NCI-H460 (cell line): ENCODE data around the gene TEX38. TPM values are rescaled to one million over a fixed set of nuclear protein-coding genes. Genes with fewer than 3 reads are reported as not detected.
"Not testable (repeated sequence)": the region's sequence is repeated elsewhere in the genome, so short reads cannot be mapped to it uniquely, and the experiment has no call there.

Source experiments
- DNase-seq: peaks from one replicate; pipeline ENCODE4 v3.0.0-alpha.2; 2016; ENCODE audit warnings: low read depth; ENCODE audit errors: extremely low read depth
- total RNA-seq: library from RNA; depleted of rRNA; stranded (reverse); fragments of >200 nt; shearing (Covaris generic); gene quantifications from 2 replicates; pipeline ENCODE4 v1.2.3, GENCODE V29; 2014

Gene TEX38
- total RNA-seq, 1 experiment from 2014 or later, result not detected

DNA sequence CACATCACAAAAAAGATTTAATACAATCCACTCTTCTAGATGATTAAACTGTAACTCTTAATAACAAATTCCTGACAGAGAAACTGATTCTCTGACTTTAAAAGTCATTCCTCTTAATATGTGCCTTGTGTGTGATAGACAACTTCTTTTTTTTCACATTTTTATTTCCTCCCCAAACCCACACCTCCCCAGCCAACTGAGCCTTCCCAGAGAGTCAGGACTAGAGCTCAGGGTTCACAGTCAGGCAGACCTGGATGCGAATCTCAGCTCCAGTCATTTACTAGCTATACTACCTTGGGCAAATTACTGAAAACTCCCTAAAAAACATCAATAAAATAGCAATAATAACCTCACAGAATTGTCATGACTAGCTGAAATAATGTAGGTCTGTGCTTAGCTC lies 17.6 kb upstream of the TEX38 start:
- DNase-seq, result no peak

DNA sequence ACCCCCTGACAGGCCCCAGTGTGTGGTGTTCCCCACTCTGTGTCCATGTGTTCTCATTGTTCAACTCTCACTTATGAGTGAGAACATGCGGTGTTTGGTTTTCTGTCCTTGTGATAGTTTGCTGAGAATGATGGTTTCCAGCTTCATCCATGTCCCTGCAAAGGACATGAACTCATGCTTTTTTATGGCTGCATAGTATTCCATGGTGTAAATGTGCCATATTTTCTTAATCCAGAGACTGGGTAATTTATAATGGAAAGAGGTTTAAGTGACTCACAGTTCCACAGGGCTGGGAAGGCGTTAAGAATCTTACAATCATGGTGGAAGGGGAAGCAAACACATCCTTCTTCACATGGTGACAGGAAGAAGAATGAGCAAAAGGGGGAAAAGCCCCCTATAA lies 17.0 kb upstream of the TEX38 start:
- not testable (repeated sequence) for DNase-seq

DNA sequence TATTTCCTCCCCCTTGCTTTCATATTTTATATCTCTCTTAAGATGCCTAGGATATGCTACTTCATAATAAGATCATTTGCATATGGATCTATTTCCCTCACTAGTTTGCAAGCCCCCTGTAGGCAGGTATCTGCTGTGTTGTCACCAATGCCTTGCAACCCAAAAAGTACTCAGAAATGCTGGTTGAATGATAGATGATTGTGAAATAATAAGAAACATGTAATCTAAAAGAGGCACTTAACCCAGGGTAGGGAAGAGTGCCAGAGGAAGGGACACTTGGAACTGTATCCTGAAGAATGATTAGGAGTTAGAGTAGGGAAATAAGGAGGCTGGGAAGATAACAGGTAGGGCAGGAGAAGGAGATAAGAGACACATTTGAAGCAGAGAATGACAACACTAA lies 15.8 kb upstream of the TEX38 start:
- no peak for DNase-seq

DNA sequence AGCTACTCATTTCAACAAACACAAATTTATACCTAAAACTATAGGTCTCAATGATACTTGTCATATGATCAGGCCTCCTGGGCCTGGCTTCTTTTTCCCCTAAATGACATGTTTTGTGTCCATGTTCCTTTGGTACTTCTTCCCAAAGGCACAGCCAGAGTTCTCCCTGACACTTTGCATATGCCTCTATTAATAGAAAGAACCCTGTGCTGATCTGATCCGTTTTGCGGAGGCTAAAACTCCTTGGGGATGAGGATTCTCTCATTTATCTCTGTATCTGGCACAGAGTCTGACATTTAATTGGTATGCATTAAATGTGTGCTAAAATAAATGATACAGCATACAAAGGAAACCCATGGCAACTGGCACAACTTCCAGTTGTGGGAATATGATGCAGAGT lies 15.0 kb upstream of the TEX38 start:
- DNase-seq, result no peak

DNA sequence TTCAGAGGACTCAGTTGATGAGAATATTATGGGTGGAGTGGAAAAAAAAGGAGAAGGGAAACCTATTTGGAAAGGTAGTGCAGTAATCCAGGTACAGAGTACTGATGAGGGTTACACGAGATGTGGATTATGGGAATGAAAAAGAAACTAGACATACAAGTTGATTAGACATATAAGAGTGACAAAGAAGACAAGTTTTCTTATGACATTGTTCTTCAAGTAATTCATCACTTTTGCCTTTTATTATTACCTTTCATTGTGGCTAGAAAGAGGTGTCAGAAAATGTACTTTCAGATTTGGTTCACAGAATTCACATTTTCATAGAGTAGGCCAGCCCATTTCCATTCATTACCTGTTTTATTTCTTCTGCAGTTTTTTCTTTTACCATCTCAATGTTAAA lies 13.9 kb upstream of the TEX38 start:
- DNase-seq, result no peak

DNA sequence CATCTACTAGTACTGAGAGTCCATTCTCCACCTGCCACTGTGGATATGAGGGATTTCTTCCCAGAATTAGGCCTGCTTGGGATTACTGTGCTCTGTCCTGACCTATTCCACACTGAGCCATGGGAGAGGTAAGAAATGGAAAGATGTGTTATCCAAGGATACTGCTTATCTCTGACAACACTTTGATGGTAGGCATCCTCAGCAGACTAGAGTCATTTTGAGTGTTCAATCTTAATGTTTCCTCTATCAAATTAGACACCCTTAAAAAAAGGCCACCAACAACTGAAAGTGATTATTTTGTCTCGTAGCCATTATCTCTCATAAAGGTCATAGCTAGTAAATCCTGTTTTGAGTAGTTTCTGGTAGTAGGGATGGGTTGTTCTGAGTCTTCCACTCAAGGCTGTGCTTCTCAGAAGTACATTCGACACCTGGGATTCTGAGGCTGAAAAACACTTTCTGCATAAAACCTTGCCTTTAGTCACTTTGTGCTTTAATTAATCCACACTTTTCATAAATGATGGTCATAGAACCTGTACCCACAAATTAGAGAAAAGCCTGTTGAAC lies 12.3 kb upstream of the TEX38 start:
- DNase-seq, result no peak

DNA sequence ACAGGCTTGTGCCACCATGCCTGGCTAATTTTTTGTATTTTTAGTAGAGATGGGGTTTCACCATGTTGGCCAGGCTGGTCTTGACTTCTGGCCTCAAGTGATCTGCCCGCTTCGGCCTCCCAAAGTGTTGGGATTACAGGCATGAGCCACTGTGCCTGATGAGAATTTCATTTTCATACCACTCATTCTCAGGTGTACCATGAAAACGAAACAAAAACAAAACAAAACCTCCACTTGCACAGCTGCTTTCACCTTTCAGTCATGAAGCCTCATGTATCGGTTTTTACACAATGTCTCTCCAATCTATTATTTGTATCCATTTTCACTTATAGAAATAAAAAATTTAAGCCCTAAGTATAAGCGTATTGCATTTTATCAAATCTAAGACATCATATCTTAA lies 11.5 kb upstream of the TEX38 start:
- not testable (repeated sequence) for DNase-seq

DNA sequence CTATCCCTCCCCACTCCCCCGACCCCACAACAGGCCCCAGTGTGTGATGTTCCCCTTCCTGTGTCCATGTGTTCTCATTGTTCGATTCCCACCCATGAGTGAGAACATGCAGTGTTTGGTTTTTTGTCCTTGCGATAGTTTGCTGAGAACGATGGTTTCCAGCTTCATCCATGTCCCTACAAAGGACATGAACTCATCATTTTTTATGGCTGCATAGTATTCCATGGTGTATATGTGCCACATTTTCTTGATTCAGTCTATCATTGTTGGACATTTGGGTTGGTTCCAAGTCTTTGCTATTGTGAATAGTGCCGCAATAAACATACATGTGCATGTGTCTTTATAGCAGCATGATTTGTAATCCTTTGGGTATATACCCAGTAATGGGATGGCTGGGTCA lies 8.7 kb upstream of the TEX38 start:
- DNase-seq, result not testable (repeated sequence)

DNA sequence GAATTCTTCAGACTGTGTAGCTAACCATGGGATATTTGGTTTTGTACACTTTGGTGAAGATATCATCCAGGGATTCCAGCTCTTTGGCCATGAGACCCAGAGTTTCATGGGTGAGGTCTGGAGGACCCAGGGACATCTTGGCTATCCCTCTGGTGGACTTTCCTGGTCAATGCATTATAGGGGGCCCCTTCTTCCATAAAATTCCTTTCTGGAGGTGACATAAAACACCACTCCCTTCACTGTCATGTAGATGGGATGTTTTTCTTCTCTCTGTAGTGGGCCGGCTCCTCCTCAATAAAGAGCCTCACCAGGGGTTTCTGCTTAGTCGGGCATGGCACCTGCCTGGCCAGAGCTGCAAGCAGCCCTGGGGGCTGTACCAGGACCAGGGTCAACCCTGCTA lies 5.7 kb upstream of the TEX38 start:
- DNase-seq, result no peak

DNA sequence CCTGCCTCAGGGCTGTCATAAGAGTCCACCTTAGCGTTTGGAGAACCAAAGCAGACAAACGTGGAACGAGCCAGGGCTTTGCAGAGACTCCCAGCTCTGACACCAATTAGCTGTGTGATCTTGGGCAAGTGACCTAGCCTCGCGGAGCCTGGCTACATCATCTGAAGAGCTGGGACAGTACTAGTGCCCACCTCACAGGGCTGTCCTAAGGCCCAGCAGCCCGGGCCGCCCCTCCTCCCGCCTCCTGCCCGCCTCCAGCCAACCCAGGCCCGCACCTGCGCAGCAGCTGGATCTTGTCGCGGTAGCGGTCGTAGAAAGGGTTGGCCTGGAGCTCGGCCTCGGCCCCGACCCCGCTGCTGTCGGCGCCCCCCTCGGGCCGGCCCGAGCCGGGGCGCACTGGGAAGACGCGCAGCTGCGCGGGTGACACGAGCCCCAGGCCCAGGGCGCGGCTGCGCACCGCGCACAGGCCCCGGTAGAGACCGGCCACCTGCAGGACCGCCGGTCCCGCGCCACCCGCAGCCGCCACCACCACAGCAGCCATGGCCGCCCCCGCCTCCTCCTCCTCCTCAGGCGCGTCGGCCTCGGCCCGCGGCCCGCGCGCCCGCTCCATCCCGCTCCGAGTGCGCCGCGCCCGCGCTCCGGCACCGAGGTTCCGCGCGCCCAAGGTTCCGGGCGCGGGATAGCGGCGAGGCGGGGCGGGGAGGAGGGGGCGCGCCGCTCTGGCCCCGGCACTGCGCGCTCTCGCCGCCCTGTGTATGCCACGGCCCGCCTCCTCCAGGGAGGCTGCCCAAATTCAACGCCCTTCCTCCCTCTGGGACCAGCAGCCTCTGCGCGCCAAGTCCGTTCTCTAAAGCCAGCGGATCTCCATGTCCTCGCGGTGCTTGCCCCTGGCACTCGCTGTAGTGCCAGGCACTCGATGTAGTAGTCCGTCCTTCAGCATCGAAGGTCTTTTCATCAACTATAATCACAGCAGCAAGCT lies 3.6 kb upstream of the TEX38 start, which contains the start of gene ATPAF1:
Gene ATPAF1, minus strand, starts transcription at position 583 of the 979 bp plus-strand sequence. Its CDS starts 42 bp downstream, at position 541.
- peak; percentile 61 for DNase-seq

DNA sequence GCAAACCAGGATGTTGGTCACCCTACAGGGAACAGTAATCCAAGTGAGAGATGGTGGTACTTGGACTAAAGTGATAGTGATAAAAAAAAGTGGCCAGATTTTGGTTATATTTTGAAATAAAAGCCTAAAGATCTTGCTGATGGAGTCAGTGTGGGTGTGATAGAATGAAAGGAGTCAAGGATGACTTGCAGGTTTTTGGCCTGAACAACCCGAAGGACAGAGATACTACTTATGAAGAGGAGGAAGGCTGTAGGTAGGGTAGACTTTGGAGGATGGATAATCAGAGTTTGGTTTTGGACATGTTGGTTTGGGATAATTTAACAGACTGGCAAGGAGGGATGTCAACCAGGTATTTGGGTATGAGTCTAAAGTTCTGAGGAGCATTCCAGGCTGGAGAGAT lies 1.5 kb upstream of the TEX38 start:
- DNase-seq, result no peak

DNA sequence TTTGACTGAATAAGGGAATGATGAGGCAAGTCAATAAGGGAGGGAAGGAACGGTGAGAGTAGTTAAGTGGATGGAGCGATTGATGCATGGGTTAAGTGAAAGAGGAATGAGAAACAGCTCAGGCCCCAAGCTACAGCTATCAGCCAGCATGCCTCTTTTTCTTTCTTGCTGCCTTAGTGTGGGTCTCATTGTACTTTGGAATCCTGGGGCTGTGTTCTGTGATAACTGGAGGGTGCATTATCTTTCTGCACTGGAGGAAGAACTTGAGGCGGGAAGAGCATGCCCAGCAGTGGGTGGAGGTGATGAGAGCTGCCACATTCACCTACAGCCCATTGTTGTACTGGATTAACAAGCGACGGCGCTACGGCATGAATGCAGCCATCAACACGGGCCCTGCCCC lies 1.0 kb downstream of the TEX38 start:
- DNase-seq, result no peak

DNA sequence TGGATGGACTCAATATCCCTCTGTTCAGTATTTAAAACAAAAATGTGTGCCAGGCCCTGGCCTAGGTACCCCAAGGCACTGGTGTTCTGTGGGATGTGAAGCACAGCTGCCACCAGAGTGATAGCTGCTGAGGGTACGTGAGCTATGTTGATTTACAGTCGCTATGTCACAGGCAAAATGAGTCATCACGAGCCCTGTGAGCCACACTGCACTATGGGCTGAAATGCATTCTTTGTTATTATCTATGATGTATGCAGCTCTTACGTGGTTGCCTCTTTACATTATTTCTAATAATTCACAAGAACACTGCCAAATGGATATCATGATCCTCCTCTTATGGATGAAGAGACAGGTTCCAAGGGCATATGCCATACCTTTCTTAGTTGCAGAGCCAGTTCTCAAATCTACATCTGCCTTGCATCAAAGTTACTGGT lies 2.1 kb downstream of the TEX38 start:
- no peak for DNase-seq

DNA sequence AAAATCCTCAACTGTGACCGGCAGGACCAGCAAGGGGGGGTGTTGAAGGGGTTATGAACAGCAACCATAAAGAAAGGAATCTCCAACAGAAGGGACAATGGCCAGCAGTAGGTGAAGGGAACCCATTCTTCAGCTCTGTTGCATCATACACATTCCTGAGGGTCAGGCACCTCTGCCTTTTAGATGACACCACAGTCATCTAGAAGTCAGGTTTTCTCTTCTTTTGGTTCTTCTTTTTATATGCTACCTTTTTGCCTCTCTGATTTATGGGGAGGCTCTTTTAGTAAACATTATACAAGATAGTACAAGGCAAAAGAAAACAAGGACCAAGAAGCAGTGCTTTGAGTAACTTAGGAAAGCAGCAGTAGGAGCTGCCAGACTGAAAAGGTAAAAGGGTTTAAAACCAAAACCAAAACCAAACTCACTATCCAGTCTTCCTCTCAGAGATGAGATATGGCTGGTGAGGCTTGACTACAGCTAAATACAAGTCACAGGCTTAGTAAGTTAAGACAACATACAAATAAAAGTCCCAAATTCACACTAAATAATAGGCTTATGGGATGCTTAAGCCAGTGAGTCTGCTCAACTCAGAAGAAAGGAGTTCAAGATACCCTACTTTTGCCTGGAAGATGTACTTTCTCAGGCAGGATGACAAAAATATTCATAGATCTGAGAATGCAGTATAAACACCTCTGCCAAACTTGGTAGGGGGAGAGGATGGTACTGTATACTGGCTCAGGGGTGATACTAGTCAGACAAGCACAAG lies 4.1 kb downstream of the TEX38 start:
- DNase-seq, result no peak

DNA sequence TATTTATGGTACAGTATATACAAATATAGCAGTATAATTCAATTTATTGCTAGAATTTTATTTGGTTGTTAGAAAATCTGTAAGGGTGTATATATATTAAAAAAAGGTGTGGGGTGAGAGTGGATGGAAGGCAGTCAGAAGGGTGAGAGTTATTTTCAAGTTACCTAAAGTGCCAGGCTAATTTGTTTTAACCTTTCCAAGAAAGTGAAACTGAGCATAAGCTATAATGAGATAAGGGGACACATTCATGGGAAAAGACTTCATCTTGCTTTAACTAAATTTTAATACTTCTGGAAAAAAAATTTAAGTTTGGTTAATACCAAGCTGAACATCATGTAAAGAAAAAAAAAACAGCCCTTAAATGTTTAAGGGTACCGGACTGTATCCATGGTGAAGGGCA lies 4.9 kb downstream of the TEX38 start:
- no peak for DNase-seq

DNA sequence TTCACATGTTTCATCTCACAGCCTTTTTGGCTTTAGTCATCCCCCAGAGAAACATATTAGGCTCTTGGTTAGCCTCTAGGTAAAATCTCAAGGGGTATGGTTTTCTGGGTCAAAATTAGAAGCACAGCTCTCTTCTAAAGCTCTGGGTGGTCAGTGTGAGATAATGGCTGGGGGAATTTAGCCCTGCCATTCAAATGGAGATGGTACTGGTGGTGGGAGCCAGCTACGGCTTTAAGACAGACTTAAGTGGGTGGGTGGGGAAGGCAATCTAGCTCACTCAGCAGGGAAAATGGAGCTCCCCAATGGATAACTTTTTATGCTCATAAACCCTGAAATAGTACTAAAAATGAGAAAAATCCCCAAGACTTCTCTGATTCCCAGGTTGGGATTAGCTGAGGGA lies 5.7 kb downstream of the TEX38 start:
- DNase-seq, result no peak

DNA sequence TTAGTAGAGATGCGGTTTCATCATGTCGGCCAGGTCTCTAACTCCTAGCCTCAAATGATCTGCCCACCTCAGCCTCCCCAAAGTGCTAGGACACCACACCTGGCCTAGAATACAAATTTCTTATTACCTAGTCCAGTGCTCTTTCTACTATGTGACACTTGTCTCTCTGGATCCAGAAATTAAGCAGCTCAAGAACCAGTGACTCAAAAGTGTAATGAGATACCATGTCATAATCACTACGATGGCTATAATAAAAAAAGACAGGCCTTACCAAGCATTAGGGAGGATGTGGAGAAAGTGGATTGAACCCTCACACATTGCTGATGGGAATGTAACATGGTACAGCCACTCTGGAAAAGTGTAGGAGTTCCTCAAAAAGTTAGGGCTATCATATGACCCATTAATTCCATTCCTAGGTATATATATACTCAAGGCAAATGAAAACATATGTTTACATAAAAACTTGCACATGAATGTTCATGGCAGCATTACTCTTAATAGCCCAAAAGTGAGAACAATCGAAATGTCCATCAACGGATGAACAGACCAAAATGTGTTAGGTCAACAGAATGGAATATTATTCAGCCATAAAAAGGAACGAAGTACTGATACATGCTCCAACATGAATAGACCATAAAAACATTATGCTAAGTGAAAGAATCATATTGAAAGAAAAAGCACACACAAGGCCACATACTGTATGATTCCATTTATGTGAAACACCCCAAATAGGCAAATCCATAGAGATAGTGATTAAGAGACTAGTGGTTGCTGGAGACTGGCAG lies 8.3 kb downstream of the TEX38 start:
- no peak for DNase-seq

DNA sequence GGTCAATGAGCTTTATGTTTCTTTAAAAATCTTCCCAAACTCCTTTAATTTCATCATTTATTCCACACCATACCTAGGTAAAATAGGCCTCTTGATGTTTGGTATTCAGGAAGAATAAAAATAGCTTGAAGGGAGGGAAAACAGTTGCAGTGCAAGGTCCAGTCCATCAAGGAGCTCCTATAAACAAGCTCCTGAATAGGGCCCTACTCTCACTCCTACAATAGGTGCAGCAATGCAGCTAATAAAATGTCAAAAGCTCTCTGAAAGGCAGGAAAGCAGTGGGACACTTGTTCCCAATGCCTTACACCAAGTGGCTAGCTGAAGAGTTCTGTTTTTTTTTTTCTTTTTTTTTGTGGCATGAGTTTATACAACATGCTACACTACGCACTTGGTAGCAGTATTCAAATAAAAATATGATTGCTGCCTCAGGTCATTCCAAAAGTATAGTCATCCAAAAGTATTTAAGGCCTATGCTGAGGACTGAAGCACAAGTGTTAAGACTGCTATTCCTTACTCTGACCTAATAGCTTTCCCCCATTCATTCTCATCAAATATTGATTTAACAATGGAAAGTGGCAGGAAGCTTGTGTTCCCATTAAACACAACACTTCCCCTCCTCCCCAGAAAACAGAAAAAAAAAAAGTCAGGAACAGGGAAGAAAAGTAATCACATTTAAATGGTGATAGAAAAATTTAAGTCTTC lies 9.8 kb downstream of the TEX38 start:
- no peak for DNase-seq

DNA sequence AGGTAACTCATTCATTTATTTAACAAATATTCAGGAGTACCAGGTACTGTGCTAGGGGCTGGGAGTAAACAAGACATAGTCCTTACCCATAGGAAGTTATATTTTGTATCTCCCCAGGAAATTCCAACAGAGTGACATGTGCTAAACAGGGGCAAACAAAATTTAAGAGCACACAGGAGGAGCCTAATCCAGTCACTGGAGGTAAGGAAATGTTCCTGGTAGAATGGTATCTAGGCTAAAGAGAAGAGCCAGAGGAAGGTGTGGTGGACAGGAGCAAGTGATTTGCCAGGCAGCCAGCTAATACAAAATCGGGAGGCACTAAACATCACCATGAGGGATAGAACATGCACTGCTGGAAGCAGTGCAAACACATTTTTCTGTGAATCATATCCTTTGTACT lies 10.4 kb downstream of the TEX38 start:
- no peak for DNase-seq

DNA sequence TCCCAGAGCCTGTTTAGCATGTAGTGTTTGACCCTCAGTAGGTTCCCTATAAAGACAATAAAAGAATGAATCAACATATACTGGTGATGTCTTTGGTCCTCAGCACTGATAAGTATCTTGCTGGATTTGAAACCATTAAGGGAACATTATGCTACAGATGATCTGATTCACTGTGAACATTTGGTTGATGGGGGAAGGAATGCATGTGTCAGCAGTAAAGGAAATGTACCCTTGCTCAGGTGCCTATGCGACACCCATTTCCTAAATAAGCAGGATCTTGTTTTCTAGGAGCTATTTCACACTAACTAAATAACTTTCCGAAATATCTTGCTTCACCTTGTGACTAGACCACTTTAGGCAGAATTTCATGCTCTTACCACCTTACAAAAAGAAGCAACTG lies 13.0 kb downstream of the TEX38 start:
- DNase-seq, result no peak
